K562 (cell line): ENCODE results near the gene MXD3. TPM values are rescaled to one million over a fixed set of nuclear protein-coding genes. Genes with fewer than 3 reads are reported as not detected.

Source experiments
- CBX1 ChIP-seq: sonication (generic); IDR thresholded peaks from 2 replicates; pipeline ENCODE4 v1.6.1; 2016; ENCODE audit warnings: antibody characterized with exemption, low read depth, mild to moderate bottlenecking
- CBX8 ChIP-seq: fragments of 200-600 bp; sonication (generic); IDR thresholded peaks from 2 replicates; pipeline ENCODE4 v1.6.1; 2012; ENCODE audit warnings: borderline replicate concordance, mixed run types, low read depth, mild to moderate bottlenecking, moderate library complexity, mixed read lengths, low read length, control low read depth, inconsistent platforms; ENCODE audit not compliant: poor library complexity, severe bottlenecking; ENCODE audit errors: extremely low read depth
- CXXC5 ChIP-seq: fragments of 250-450 bp; sonication (Bioruptor Pico); IDR thresholded peaks from 2 replicates; pipeline ENCODE4 v1.8.0; 2022; ENCODE audit warnings: inconsistent platforms, mild to moderate bottlenecking, moderate library complexity
- EGR1 ChIP-seq: fragments of 450-650 bp; conservative IDR thresholded peaks from 2 replicates; pipeline ENCODE4 v1.6.1; 2017; ENCODE audit warnings: mild to moderate bottlenecking
- PHF20 ChIP-seq: fragments of 450-650 bp; IDR thresholded peaks from 2 replicates; pipeline ENCODE4 v1.6.1; 2018; ENCODE audit not compliant: partially characterized antibody
- SAP30 ChIP-seq: fragments of 200-600 bp; sonication (generic); IDR thresholded peaks from 2 replicates; pipeline ENCODE4 v1.6.1; 2012; ENCODE audit warnings: borderline replicate concordance, low read depth, mild to moderate bottlenecking, moderate library complexity, low read length, control low read depth, inconsistent platforms; ENCODE audit not compliant: insufficient read depth, poor library complexity, severe bottlenecking
- SIN3B ChIP-seq: fragments of 450-650 bp; IDR thresholded peaks from 2 replicates; pipeline ENCODE4 v1.6.1; 2017; ENCODE audit warnings: low read depth, mild to moderate bottlenecking, moderate library complexity
- SP2 ChIP-seq: IDR thresholded peaks from 2 replicates; pipeline ENCODE4 v1.6.1; 2011; ENCODE audit warnings: mild to moderate bottlenecking, low read depth, low read length, moderate library complexity; ENCODE audit not compliant: poor library complexity, severe bottlenecking; ENCODE audit errors: extremely low read depth
- ZNF77 ChIP-seq: fragments of 250-450 bp; sonication (Bioruptor Pico); IDR thresholded peaks from 2 replicates; pipeline ENCODE4 v1.5.0; 2020
- polyA plus RNA-seq, 8 experiments: library from polyadenylated mRNA; depleted of rRNA in 4 of 8; stranded (reverse) in 5 of 8; unstranded in 3 of 8; fragments of >200 nt; fragmentation: Nextera tagmentation in 2 of 8; fragmentation: Illumina TruSeq in 1 of 8; extraction: Ambion mirVana in 2 of 8; extraction: Trizol in 1 of 8; gene quantifications; 2 replicates each; pipeline versions ENCODE4 v1.2.1 to v1.2.3, GENCODE V29; 2011 to 2014; ENCODE audit warnings: inconsistent platforms in 1 of 8, missing spikeins in 1 of 8
- total RNA-seq, 7 experiments: library from RNA; depleted of rRNA in 6 of 7; stranded (reverse); fragments of >200 nt in 6 of 7; fragmentation: Illumina TruSeq in 2 of 7; extraction: Trizol in 2 of 7; gene quantifications; 2 replicates each; pipeline versions ENCODE4 v1.2.1 to v1.2.3, GENCODE V29; 2011 to 2021; ENCODE audit warnings: low replicate concordance in 1 of 7
- TF ChIP-seq, protein P1 (sequence below): fragments of 450-650 bp; IDR thresholded peaks from 2 replicates; pipeline ENCODE4 v1.6.1; 2016; ENCODE audit warnings: mild to moderate bottlenecking, moderate library complexity
- TF ChIP-seq, protein P2 (sequence below): fragments of 450-650 bp; formaldehyde crosslinking; IDR thresholded peaks from 2 replicates; pipeline ENCODE4 v1.4.0; 2020; ENCODE audit warnings: mild to moderate bottlenecking, moderate library complexity
- TF ChIP-seq, protein P3 (sequence below): sonication (generic); formaldehyde crosslinking; IDR thresholded peaks from 2 replicates; pipeline ENCODE4 v1.8.0; 2022; ENCODE audit warnings: mild to moderate bottlenecking, missing genetic modification reagents

The MXD3 gene
- total and polyA plus RNA-seq, 9 of the 15 experiments (the other 6 are each of a cell fraction or from before 2014, with no cell fraction given), result 0.28 to 24.8 (median 4.5) TPM

DNA sequence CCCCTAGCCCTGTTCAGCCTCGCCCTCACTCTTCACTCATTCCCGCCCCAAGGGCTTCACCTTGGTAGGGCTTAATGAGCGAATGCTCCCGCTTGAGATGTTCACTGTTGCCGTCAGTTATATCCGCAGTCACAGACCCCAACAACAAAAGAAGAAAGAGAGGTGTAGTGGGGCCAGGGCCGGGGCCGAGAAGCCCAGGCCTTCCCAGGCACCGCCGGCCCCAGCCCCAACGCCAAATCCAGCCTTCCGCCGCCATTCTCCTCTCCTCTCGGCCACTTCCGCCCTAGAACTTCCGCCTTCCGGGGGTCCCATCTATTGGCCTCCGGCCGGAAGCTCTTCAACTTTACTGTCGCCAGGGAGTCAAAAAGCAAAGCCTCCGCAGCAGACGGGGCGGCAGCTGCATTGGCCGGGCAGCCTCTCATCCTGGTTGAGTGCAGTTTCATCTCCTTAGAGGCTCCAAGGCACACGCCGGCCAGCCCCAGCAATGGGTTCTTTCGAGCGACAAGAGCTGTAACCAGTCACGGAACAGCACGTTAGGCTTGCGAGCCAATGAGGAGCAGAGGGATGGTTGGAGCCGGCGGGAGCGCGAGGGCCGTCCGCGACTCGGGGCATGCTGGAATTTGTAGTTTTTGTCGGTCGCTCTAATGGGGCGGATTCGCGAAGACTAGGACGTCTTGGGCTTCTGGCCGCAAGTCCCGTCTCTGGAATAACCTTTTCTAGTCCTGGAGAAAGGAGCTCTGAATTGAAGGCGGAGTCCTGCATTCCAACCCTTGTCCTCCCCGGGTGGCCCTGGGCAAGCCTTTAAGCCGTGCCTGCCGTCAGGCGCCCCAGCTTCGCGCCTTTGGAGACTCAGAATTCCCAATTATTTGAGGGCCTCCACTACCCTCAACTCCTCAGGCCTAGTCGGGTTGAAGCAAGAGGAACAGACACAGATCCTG, 40.0 kb upstream of the MXD3 start, which contains the start of gene LMAN2 (continued):
- TF ChIP-seq SAP30 (peak; percentile 82), CXXC5 (CRISPR knock-in tag) (peak; percentile 94), ZNF77 (CRISPR knock-in tag) (no peak), SP2 (peak; percentile 74), CBX8 (no peak), PHF20 (peak; percentile 99), EGR1 (no peak), SIN3B (peak; percentile 98), CBX1 (peak; percentile 78; the same call in 1 of the 2 replicates)
- TF ChIP-seq, protein P1, sequence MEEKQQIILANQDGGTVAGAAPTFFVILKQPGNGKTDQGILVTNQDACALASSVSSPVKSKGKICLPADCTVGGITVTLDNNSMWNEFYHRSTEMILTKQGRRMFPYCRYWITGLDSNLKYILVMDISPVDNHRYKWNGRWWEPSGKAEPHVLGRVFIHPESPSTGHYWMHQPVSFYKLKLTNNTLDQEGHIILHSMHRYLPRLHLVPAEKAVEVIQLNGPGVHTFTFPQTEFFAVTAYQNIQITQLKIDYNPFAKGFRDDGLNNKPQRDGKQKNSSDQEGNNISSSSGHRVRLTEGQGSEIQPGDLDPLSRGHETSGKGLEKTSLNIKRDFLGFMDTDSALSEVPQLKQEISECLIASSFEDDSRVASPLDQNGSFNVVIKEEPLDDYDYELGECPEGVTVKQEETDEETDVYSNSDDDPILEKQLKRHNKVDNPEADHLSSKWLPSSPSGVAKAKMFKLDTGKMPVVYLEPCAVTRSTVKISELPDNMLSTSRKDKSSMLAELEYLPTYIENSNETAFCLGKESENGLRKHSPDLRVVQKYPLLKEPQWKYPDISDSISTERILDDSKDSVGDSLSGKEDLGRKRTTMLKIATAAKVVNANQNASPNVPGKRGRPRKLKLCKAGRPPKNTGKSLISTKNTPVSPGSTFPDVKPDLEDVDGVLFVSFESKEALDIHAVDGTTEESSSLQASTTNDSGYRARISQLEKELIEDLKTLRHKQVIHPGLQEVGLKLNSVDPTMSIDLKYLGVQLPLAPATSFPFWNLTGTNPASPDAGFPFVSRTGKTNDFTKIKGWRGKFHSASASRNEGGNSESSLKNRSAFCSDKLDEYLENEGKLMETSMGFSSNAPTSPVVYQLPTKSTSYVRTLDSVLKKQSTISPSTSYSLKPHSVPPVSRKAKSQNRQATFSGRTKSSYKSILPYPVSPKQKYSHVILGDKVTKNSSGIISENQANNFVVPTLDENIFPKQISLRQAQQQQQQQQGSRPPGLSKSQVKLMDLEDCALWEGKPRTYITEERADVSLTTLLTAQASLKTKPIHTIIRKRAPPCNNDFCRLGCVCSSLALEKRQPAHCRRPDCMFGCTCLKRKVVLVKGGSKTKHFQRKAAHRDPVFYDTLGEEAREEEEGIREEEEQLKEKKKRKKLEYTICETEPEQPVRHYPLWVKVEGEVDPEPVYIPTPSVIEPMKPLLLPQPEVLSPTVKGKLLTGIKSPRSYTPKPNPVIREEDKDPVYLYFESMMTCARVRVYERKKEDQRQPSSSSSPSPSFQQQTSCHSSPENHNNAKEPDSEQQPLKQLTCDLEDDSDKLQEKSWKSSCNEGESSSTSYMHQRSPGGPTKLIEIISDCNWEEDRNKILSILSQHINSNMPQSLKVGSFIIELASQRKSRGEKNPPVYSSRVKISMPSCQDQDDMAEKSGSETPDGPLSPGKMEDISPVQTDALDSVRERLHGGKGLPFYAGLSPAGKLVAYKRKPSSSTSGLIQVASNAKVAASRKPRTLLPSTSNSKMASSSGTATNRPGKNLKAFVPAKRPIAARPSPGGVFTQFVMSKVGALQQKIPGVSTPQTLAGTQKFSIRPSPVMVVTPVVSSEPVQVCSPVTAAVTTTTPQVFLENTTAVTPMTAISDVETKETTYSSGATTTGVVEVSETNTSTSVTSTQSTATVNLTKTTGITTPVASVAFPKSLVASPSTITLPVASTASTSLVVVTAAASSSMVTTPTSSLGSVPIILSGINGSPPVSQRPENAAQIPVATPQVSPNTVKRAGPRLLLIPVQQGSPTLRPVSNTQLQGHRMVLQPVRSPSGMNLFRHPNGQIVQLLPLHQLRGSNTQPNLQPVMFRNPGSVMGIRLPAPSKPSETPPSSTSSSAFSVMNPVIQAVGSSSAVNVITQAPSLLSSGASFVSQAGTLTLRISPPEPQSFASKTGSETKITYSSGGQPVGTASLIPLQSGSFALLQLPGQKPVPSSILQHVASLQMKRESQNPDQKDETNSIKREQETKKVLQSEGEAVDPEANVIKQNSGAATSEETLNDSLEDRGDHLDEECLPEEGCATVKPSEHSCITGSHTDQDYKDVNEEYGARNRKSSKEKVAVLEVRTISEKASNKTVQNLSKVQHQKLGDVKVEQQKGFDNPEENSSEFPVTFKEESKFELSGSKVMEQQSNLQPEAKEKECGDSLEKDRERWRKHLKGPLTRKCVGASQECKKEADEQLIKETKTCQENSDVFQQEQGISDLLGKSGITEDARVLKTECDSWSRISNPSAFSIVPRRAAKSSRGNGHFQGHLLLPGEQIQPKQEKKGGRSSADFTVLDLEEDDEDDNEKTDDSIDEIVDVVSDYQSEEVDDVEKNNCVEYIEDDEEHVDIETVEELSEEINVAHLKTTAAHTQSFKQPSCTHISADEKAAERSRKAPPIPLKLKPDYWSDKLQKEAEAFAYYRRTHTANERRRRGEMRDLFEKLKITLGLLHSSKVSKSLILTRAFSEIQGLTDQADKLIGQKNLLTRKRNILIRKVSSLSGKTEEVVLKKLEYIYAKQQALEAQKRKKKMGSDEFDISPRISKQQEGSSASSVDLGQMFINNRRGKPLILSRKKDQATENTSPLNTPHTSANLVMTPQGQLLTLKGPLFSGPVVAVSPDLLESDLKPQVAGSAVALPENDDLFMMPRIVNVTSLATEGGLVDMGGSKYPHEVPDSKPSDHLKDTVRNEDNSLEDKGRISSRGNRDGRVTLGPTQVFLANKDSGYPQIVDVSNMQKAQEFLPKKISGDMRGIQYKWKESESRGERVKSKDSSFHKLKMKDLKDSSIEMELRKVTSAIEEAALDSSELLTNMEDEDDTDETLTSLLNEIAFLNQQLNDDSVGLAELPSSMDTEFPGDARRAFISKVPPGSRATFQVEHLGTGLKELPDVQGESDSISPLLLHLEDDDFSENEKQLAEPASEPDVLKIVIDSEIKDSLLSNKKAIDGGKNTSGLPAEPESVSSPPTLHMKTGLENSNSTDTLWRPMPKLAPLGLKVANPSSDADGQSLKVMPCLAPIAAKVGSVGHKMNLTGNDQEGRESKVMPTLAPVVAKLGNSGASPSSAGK, result peak; percentile 53
- TF ChIP-seq, protein P2, sequence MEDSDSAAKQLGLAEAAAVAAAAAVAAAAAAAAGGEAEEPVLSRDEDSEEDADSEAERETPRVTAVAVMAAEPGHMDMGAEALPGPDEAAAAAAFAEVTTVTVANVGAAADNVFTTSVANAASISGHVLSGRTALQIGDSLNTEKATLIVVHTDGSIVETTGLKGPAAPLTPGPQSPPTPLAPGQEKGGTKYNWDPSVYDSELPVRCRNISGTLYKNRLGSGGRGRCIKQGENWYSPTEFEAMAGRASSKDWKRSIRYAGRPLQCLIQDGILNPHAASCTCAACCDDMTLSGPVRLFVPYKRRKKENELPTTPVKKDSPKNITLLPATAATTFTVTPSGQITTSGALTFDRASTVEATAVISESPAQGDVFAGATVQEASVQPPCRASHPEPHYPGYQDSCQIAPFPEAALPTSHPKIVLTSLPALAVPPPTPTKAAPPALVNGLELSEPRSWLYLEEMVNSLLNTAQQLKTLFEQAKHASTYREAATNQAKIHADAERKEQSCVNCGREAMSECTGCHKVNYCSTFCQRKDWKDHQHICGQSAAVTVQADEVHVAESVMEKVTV (CRISPR knock-in tag), result no peak
- TF ChIP-seq, protein P3, sequence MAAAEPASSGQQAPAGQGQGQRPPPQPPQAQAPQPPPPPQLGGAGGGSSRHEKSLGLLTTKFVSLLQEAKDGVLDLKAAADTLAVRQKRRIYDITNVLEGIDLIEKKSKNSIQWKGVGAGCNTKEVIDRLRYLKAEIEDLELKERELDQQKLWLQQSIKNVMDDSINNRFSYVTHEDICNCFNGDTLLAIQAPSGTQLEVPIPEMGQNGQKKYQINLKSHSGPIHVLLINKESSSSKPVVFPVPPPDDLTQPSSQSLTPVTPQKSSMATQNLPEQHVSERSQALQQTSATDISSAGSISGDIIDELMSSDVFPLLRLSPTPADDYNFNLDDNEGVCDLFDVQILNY (CRISPR knock-in tag), result no peak
